Neural progenitor cell (in vitro differentiated cells): ENCODE results near the gene BNIP3. TPM values are rescaled to one million over a fixed set of nuclear protein-coding genes. Genes with fewer than 3 reads are reported as not detected.

Experiments
- DNase-seq: peaks from one replicate; pipeline ENCODE4 v3.0.0-alpha.2; 2016; ENCODE audit warnings: low spot score
- H2AFZ ChIP-seq: fragments of 200-600 bp; sonication (generic); replicated peaks from 2 replicates; pipeline ENCODE4 v1.6.1; 2016; ENCODE audit warnings: antibody characterized with exemption
- H3F3A ChIP-seq: fragments of 200-600 bp; sonication (generic); 2 replicates; pipeline ENCODE4 v1.6.1; 2016; ENCODE audit warnings: antibody characterized with exemption, low read depth
- H3K27ac ChIP-seq: fragments of 200-600 bp; sonication (generic); 2 replicates; pipeline ENCODE4 v1.5.1; 2016; ENCODE audit warnings: mild to moderate bottlenecking
- H3K27me3 ChIP-seq: fragments of 200-600 bp; sonication (generic); 2 replicates; pipeline ENCODE4 v1.6.1; 2016; ENCODE audit warnings: mild to moderate bottlenecking, moderate library complexity
- H3K36me3 ChIP-seq: fragments of 200-600 bp; sonication (generic); 2 replicates; pipeline ENCODE4 v1.5.1; 2016
- H3K4me1 ChIP-seq: fragments of 200-600 bp; sonication (generic); 2 replicates; pipeline ENCODE4 v1.6.1; 2016; ENCODE audit warnings: mixed run types
- H3K4me2 ChIP-seq: fragments of 200-600 bp; sonication (generic); 2 replicates; pipeline ENCODE4 v1.6.1; 2016
- H3K4me3 ChIP-seq: fragments of 200-600 bp; sonication (generic); 2 replicates; pipeline ENCODE4 v1.5.1; 2016
- H3K79me2 ChIP-seq: fragments of 200-600 bp; sonication (generic); 2 replicates; pipeline ENCODE4 v1.6.1; 2016; ENCODE audit warnings: low read depth
- H3K9ac ChIP-seq: fragments of 200-600 bp; sonication (generic); 2 replicates; pipeline ENCODE4 v1.6.1; 2016
- H3K9me3 ChIP-seq: fragments of 200-600 bp; sonication (generic); 2 replicates; pipeline ENCODE4 v1.5.1; 2016; ENCODE audit warnings: low read depth
- H4K20me1 ChIP-seq: fragments of 200-600 bp; sonication (generic); 2 replicates; pipeline ENCODE4 v1.6.1; 2016; ENCODE audit warnings: low read depth
- H3K27ac Mint-ChIP-seq: 3 replicates; pipeline ENCODE4 v1.8.0; 2021; ENCODE audit warnings: mixed read lengths
- H3K27me3 Mint-ChIP-seq: 2 replicates; pipeline ENCODE4 v1.8.0; 2022; ENCODE audit warnings: low read depth, mild to moderate bottlenecking, inconsistent platforms, moderate library complexity, mixed read lengths; ENCODE audit not compliant: insufficient read depth
- H3K36me3 Mint-ChIP-seq: 3 replicates; pipeline ENCODE4 v1.8.0; 2021; ENCODE audit warnings: mixed read lengths
- H3K4me1 Mint-ChIP-seq: 3 replicates; pipeline ENCODE4 v1.8.0; 2021; ENCODE audit warnings: mixed read lengths
- H3K4me3 Mint-ChIP-seq: 3 replicates; pipeline ENCODE4 v1.8.0; 2021; ENCODE audit warnings: mild to moderate bottlenecking, moderate library complexity, mixed read lengths
- H3K9me3 Mint-ChIP-seq: 3 replicates; pipeline ENCODE4 v1.8.0; 2020; ENCODE audit warnings: mixed read lengths
- CTCF ChIP-seq: fragments of 200-600 bp; sonication (generic); IDR thresholded peaks from 2 replicates; pipeline ENCODE4 v1.5.1; 2017; ENCODE audit warnings: antibody characterized with exemption, mild to moderate bottlenecking
- EZH2 ChIP-seq: fragments of 200-600 bp; sonication (generic); IDR thresholded peaks from 2 replicates; pipeline ENCODE4 v1.6.1; 2017; ENCODE audit warnings: antibody characterized with exemption, mild to moderate bottlenecking, moderate library complexity
- EZH2phosphoT487 ChIP-seq: fragments of 200-600 bp; sonication (generic); IDR thresholded peaks from 2 replicates; pipeline ENCODE4 v1.6.1; 2017; ENCODE audit warnings: antibody characterized with exemption
- total RNA-seq: library from RNA; depleted of rRNA; stranded (reverse); fragments of >200 nt; gene quantifications from 2 replicates; pipeline ENCODE4 v1.2.3, GENCODE V29; 2015; ENCODE audit warnings: low replicate concordance

BNIP3 gene
- total RNA-seq, 1 donor from 2014 or later = 256 TPM

GRCh38 chr10:132004052-132004451 is 22.3 kb upstream of the BNIP3 start:
- peaks cover 8% of the 10 kb centered on the region for H3K27me3 Mint-ChIP-seq
- H3K9me3 Mint-ChIP-seq = no peaks in the 10 kb centered on the region
- no peaks in the 10 kb centered on the region for H3K36me3 Mint-ChIP-seq
- Histone ChIP-seq H3K27me3 (peaks cover 11% of the 10 kb centered on the region), H3K4me3 (no peak overlapping the region), H3K9ac (no peak overlapping the region), H3K4me1 (no peaks in the 10 kb centered on the region), H3K9me3 (no peaks in the 10 kb centered on the region), H3F3A (no peaks in the 10 kb centered on the region), H3K36me3 (no peaks in the 10 kb centered on the region), H4K20me1 (no peaks in the 10 kb centered on the region), H3K4me2 (no peak overlapping the region), H3K79me2 (no peaks in the 10 kb centered on the region), H3K27ac (no peak overlapping the region), H2AFZ (no peak overlapping the region)
- H3K27ac Mint-ChIP-seq = peak overlapping the region; percentile 63
- peaks cover 12% of the 10 kb centered on the region for H3K4me1 Mint-ChIP-seq
- TF ChIP-seq CTCF (no peak), EZH2phosphoT487 (no peak), EZH2 (no peak)
- no peak for DNase-seq
- no peak overlapping the region for H3K4me3 Mint-ChIP-seq

- Histone ChIP-seq H3K9ac (no peak overlapping the region), H3K27ac (no peak overlapping the region), H3F3A (peaks cover 1% of the 10 kb centered on the region), H3K4me2 (no peak overlapping the region), H3K27me3 (peaks cover 17% of the 10 kb centered on the region), H4K20me1 (no peaks in the 10 kb centered on the region), H3K36me3 (no peaks in the 10 kb centered on the region), H2AFZ (no peak overlapping the region), H3K9me3 (no peaks in the 10 kb centered on the region), H3K4me1 (peaks cover 1% of the 10 kb centered on the region), H3K79me2 (no peaks in the 10 kb centered on the region), H3K4me3 (no peak overlapping the region)
- H3K4me3 Mint-ChIP-seq = no peak overlapping the region
- H3K4me1 Mint-ChIP-seq = peaks cover 15% of the 10 kb centered on the region
- H3K27ac Mint-ChIP-seq = no peak overlapping the region
- no peaks in the 10 kb centered on the region for H3K36me3 Mint-ChIP-seq
- H3K27me3 Mint-ChIP-seq = peaks cover 8% of the 10 kb centered on the region
- TF ChIP-seq EZH2phosphoT487 (no peak), CTCF (no peak), EZH2 (no peak)
- H3K9me3 Mint-ChIP-seq = no peaks in the 10 kb centered on the region
- DNase-seq = no peak
Measured at GRCh38 chr10:132003282-132003924, 21.7 kb upstream of the BNIP3 start.

GRCh38 chr10:132002004-132002403 is 20.3 kb upstream of the BNIP3 start:
- H3K4me3 Mint-ChIP-seq = no peak overlapping the region
- Histone ChIP-seq H3K79me2 (no peaks in the 10 kb centered on the region), H4K20me1 (no peaks in the 10 kb centered on the region), H3K36me3 (no peaks in the 10 kb centered on the region), H3K27ac (no peak overlapping the region), H3F3A (peaks cover 10% of the 10 kb centered on the region), H3K27me3 (peaks cover 30% of the 10 kb centered on the region), H3K9ac (no peak overlapping the region), H3K9me3 (no peaks in the 10 kb centered on the region), H3K4me3 (no peak overlapping the region), H2AFZ (no peak overlapping the region), H3K4me2 (no peak overlapping the region), H3K4me1 (peaks cover 13% of the 10 kb centered on the region)
- DNase-seq = no peak
- H3K4me1 Mint-ChIP-seq = peaks cover 28% of the 10 kb centered on the region
- no peaks in the 10 kb centered on the region for H3K9me3 Mint-ChIP-seq
- peaks cover 8% of the 10 kb centered on the region for H3K27me3 Mint-ChIP-seq
- no peaks in the 10 kb centered on the region for H3K36me3 Mint-ChIP-seq
- TF ChIP-seq EZH2 (no peak), CTCF (no peak), EZH2phosphoT487 (no peak)
- H3K27ac Mint-ChIP-seq = no peak overlapping the region
